ENCODE data around the gene RFC4. TPM values are rescaled to one million over a fixed set of nuclear protein-coding genes. Genes with fewer than 3 reads are reported as not detected.

The RFC4 gene
- total and polyA plus RNA-seq, 2 of the 8 experiments (the other 6 are each of a cell fraction or from before 2014, with no cell fraction given): 21.8 to 86.9 TPM

- TF ChIP-seq CHD7 (IDR thresholded peaks at IDR 0.05; ENCODE audit: insufficient replicate concordance, low read length) (no peak), SP4 (IDR thresholded peaks at IDR 0.05; ENCODE audit: low read length) (no peak), KDM1A (IDR thresholded peaks at IDR 0.05; ENCODE audit: borderline replicate concordance, low read length) (no peak), SIRT6 (IDR thresholded peaks at IDR 0.05; ENCODE audit: low read length) (no peak), CREB1 (IDR thresholded peaks at IDR 0.05) (no peak), PHF8 (conservative IDR thresholded peaks at IDR 0.05; ENCODE audit: low read depth, low read length) (no peak), GTF2F1 (IDR thresholded peaks at IDR 0.05; ENCODE audit: borderline replicate concordance, low read depth, low read length) (no peak), HDAC6 (IDR thresholded peaks at IDR 0.05; ENCODE audit: low read depth, low read length) (no peak)
These were observed 39.5 kb upstream of the RFC4 start (continued) for GRCh38 chr3:186845756-186846155.

All from H1 (cell line).